ENCODE data around the gene INAFM1. TPM values are rescaled to one million over a fixed set of nuclear protein-coding genes. Genes with fewer than 3 reads are reported as not detected.
"Not testable (repeated sequence)": the region's sequence is repeated elsewhere in the genome, so short reads cannot be mapped to it uniquely, and the experiment has no call there.

Gene INAFM1
- total RNA-seq, 4 donors from 2014 or later = 4.3 to 10.6 (median 8.2) TPM

DNA sequence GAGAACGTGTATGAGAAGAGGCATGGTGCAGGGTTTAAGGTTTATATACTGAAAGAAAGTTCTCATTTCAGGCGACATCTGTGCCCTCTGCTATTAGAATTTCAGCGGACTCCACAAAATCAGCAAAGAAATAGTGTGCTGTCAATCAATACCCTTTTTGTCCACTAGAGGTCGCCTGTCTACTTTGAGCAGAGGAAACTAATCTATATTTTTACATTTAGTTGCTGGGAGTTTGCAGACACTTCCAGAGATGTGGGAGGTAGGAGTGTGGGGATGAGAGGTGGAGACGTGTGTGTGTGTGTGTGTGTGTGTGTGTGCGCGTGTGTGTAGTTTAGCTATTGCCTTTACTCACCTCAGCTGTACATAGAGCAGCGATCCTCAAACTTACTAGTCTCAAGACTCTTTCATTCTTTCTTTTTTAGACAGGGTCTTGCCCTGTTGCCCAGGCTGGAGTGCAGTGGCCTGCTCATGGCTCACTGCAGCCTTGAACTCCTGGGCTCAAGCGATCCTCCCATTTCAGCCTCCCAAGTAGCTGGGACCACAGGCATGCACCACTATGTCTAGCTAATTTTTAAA is 9.7 kb downstream of the INAFM1 start:
- Histone ChIP-seq H3K9me3 (no peaks in the 10 kb centered on the region), H3K36me3 (no peaks in the 10 kb centered on the region), H3K4me3 (replicated peaks in 1 of 3) (no peak overlapping the region), H3K27ac (no peak overlapping the region), H3K4me1 (peaks cover 0 to 4% of the 10 kb centered on the region in 2 donors), H3K27me3 (no peaks in the 10 kb centered on the region)
- no peak for TF ChIP-seq POLR2A (IDR thresholded peaks at IDR 0.05)
- TF ChIP-seq, protein P1, sequence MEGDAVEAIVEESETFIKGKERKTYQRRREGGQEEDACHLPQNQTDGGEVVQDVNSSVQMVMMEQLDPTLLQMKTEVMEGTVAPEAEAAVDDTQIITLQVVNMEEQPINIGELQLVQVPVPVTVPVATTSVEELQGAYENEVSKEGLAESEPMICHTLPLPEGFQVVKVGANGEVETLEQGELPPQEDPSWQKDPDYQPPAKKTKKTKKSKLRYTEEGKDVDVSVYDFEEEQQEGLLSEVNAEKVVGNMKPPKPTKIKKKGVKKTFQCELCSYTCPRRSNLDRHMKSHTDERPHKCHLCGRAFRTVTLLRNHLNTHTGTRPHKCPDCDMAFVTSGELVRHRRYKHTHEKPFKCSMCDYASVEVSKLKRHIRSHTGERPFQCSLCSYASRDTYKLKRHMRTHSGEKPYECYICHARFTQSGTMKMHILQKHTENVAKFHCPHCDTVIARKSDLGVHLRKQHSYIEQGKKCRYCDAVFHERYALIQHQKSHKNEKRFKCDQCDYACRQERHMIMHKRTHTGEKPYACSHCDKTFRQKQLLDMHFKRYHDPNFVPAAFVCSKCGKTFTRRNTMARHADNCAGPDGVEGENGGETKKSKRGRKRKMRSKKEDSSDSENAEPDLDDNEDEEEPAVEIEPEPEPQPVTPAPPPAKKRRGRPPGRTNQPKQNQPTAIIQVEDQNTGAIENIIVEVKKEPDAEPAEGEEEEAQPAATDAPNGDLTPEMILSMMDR (IDR thresholded peaks at IDR 0.05) = peak; percentile 74 to 94 (median 81)
- 30 to 32% methylated on average over 9 of the region's 9 CpGs for WGBS, 2 donors
- DNase-seq = no peak
- intact Hi-C loops (cut with DNase I) = no loop called here

DNA sequence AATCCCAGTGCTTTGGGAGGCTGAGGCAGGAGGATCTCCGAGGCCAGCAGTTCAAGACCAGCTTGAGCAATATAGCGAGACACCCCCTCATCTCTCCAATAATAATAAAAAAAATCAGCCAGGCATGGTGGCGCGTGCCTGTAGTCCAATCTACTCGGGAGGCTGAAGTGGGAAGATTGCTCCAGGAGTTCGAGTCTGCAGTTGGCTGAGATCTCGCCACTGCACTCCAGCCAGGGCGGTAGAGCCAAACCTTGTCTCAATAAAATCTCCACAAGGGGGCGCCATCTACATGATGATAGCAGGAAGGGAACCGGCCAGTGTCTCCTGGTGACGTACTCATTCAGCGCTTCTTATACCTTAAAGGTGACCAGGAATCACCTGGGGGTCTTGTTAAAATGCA is 21.4 kb downstream of the INAFM1 start:
- DNase-seq = peak; percentile 64 to 68

DNA sequence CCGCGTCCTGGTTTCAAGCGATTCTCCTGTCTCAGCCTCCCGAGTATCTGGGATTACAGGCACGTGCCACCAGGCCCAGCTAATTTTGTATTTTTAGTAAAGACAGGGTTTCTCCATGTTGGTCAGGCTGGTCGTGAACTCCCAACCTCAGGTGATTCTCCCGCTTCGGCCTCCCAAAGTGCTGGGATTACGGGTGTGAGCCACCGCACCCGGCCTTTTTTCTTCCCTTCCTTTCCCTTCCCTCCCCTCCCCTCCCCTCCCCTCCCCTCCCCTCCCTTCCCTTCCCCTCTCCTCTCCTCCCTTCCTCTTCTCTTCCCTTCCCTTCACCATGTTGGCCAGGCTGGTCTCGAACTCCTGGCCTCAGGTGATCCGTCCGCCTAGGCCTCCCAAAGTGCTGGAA is 26.2 kb downstream of the INAFM1 start:
- WGBS, 2 donors = 94 to 96% methylated on average over 14 of the region's 14 CpGs
- H3K4me3 ChIP-seq (replicated peaks in 1 of 3); H3K9me3 ChIP-seq; H3K27me3 ChIP-seq; DNase-seq; intact Hi-C loops (cut with DNase I); H3K36me3 ChIP-seq; H3K4me1 ChIP-seq; H3K27ac ChIP-seq: not testable (repeated sequence)

More for the DNA sequence above, 21.4 kb downstream of the INAFM1 start:
- Histone ChIP-seq H3K4me3 (replicated peaks in 1 of 3) (no peak overlapping the region), H3K27ac (no peak overlapping the region), H3K9me3 (no peaks in the 10 kb centered on the region), H3K36me3 (no peaks in the 10 kb centered on the region), H3K4me1 (no peaks in the 10 kb centered on the region), H3K27me3 (no peaks in the 10 kb centered on the region)
- TF ChIP-seq, protein P1 (IDR thresholded peaks at IDR 0.05) = peak in 5 of 6 experiments; percentile 47 to 69 (median 58)
- no peak for TF ChIP-seq POLR2A (IDR thresholded peaks at IDR 0.05)
- WGBS, 2 donors = 29 to 34% methylated on average over 11 to 12 of the region's 12 CpGs
- intact Hi-C loops (cut with DNase I) = no loop called here

DNA sequence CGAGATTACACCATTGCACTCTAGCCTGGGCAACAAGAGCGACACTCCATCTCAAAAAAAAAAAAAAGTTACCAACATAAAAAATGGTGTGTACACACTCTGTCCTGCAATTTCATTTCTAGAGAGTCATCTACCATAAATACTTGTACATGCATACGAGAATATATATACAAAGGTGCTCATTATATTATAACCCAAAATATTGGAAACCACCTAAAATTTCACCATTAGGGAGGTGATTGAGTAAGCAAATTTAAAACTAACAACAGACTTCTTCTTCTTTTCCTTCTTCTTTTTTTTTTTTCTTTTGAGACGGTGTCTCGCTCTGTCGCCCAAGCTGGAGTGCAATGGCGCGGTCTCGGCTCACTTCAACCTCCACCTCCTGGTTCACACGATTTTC is 27.6 kb downstream of the INAFM1 start:
- TF ChIP-seq, protein P1 (IDR thresholded peaks at IDR 0.05) = no peak
- TF ChIP-seq POLR2A (IDR thresholded peaks at IDR 0.05) = no peak
- intact Hi-C loops (cut with DNase I) = no loop called here
- H3K9me3 ChIP-seq = no peaks in the 10 kb centered on the region
- 84 to 91% methylated on average over 10 of the region's 10 CpGs for WGBS, 2 donors
- no peaks in the 10 kb centered on the region for H3K27me3 ChIP-seq
- H3K36me3 ChIP-seq = no peaks in the 10 kb centered on the region
- DNase-seq = no peak
- H3K4me1 ChIP-seq = peaks cover 4 to 5% of the 10 kb centered on the region in 2 donors
- no peak overlapping the region for H3K4me3 ChIP-seq (replicated peaks in 1 of 3)
- H3K27ac ChIP-seq = no peak overlapping the region

DNA sequence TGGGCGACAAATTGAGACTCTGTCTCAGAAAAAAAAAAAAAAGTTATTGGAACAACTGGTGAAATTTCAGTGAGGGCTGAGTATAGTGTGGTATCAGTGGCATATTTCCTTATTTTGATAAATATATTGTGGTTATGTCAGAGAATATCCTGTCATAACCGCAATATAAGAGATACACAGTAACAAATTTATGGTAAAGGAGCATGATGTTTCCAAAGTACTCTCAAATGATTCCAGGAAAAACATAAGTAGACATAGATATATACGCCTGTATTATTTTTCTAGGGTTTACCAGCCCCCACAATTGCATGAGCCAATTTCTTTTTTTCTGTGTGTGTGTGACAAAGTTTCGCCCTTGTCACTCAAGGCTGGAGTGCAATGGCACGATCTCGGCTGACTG is 29.3 kb downstream of the INAFM1 start:
- H3K27me3 ChIP-seq = no peaks in the 10 kb centered on the region
- intact Hi-C loops (cut with DNase I) = no loop called here
- TF ChIP-seq, protein P1 (IDR thresholded peaks at IDR 0.05) = no peak
- TF ChIP-seq POLR2A (IDR thresholded peaks at IDR 0.05) = no peak
- H3K4me3 ChIP-seq (replicated peaks in 1 of 3) = no peak overlapping the region
- H3K9me3 ChIP-seq = no peaks in the 10 kb centered on the region
- 84 to 91% methylated on average over 6 of the region's 6 CpGs for WGBS, 2 donors
- DNase-seq = no peak
- peaks cover 5 to 8% of the 10 kb centered on the region in 2 donors for H3K4me1 ChIP-seq
- no peaks in the 10 kb centered on the region for H3K36me3 ChIP-seq
- H3K27ac ChIP-seq = no peak overlapping the region

Data from thyroid gland (tissue), 4 donors.